Measurements from ENCODE around the gene NKX6-1. TPM values are rescaled to one million over a fixed set of nuclear protein-coding genes. Genes with fewer than 3 reads are reported as not detected.

NKX6-1 gene
- polyA plus RNA-seq, 1 of the 3 experiments (the other 2 are of a cell fraction) = not detected

- no peak overlapping the region for H3K4me2 ChIP-seq
- DNase-seq = no peak
These were observed 6.8 kb downstream of the NKX6-1 start for GRCh38 chr4:84492290-84492689.

GRCh38 chr4:84491481-84491880, 7.6 kb downstream of the NKX6-1 start:
- Histone ChIP-seq H3K27ac (ENCODE audit: low read depth in 2 of 2, low read length in 1 of 2) (no peak overlapping the region), H3F3A (replicated peaks; ENCODE audit: insufficient read depth) (peaks cover 12% of the 10 kb centered on the region), H4K20me1 (ENCODE audit: insufficient read depth) (no peaks in the 10 kb centered on the region), H2AFZ (ENCODE audit: low read depth) (no peak overlapping the region), H3K4me2 (no peak overlapping the region), H3K9me2 (no peaks in the 10 kb centered on the region), H3K4me1 (ENCODE audit: control insufficient read depth in 1 of 2, insufficient read depth in 2 of 2, low read depth in 1 of 2, low read length in 1 of 2) (peaks cover 0 to 2% of the 10 kb centered on the region in 2 experiments; a peak in 1 of 4 replicates), H3K27me3 (ENCODE audit: insufficient read depth) (peaks cover 83% of the 10 kb centered on the region), H3K36me3 (replicated peaks in 1 of 2; ENCODE audit: control insufficient read depth in 1 of 2, insufficient read depth in 2 of 2, low read length in 1 of 2) (no peaks in the 10 kb centered on the region), H3K9me3 (no peaks in the 10 kb centered on the region), H3K4me3 (ENCODE audit: low read depth in 2 of 2, low read length in 1 of 2) (no peak overlapping the region), H3K79me2 (ENCODE audit: insufficient read depth) (no peaks in the 10 kb centered on the region), H3K9ac (no peak overlapping the region)
- ChIA-PET POLR2A (no interaction called here), CTCF (interaction anchor here (0.8 kb wide), 1 partner anchor 847 kb away, joined by 3 read pairs; no protein-coding TSS in a partner anchor)
- TF ChIP-seq TAF1 (IDR thresholded peaks at IDR 0.05; ENCODE audit: borderline replicate concordance, low read depth, low read length) = no peak
- no peak for DNase-seq
- 16% methylated on average over 6 of the region's 6 CpGs for WGBS (ENCODE audit: low lambda C conversion rate)

More at GRCh38 chr4:84492290-84492689, 6.8 kb downstream of the NKX6-1 start:
- 9% methylated on average over 12 of the region's 12 CpGs for WGBS (ENCODE audit: low lambda C conversion rate)
- POLR2A ChIA-PET = no interaction called here
- H2AFZ ChIP-seq (ENCODE audit: low read depth) = no peak overlapping the region
- H3K9me2 ChIP-seq = no peaks in the 10 kb centered on the region
- CTCF ChIA-PET = interaction anchor here (0.8 kb wide), 1 partner anchor 848 kb away, joined by 3 read pairs; no protein-coding TSS in a partner anchor
- TF ChIP-seq SMC3 (IDR thresholded peaks at IDR 0.05; ENCODE audit: low read depth, low read length) = no peak
- no peak for TF ChIP-seq ELF1 (IDR thresholded peaks at IDR 0.05)
- no peak for TF ChIP-seq SIN3A (IDR thresholded peaks at IDR 0.05; ENCODE audit: borderline replicate concordance, low read depth, low read length)
- no peak for TF ChIP-seq RCOR1 (IDR thresholded peaks at IDR 0.05; ENCODE audit: low read length)
- TF ChIP-seq RXRA (IDR thresholded peaks at IDR 0.05; ENCODE audit: borderline replicate concordance, low read depth) = no peak
- no peak for TF ChIP-seq FOSL2 (IDR thresholded peaks at IDR 0.05; ENCODE audit: borderline replicate concordance, low read depth)
- TF ChIP-seq TEAD4 (IDR thresholded peaks at IDR 0.05; ENCODE audit: borderline replicate concordance, insufficient read depth) = no peak
- no peak for TF ChIP-seq GABPA (IDR thresholded peaks at IDR 0.05; ENCODE audit: low read depth)
- no peak for TF ChIP-seq USF1 (IDR thresholded peaks at IDR 0.05; ENCODE audit: borderline replicate concordance, low read depth)
- TF ChIP-seq YY1 (IDR thresholded peaks at IDR 0.05; ENCODE audit: low read depth) = no peak
- TF ChIP-seq REST (IDR thresholded peaks at IDR 0.05; ENCODE audit: low read depth, low read length) = no peak
- no peak for TF ChIP-seq CHD2 (IDR thresholded peaks at IDR 0.05; ENCODE audit: low read length, partially characterized antibody)
- H3K27ac ChIP-seq (ENCODE audit: low read depth in 2 of 2, low read length in 1 of 2) = no peak overlapping the region
- H3K79me2 ChIP-seq (ENCODE audit: insufficient read depth) = no peaks in the 10 kb centered on the region
- peaks cover 12% of the 10 kb centered on the region for H3F3A ChIP-seq (replicated peaks; ENCODE audit: insufficient read depth)
- no peaks in the 10 kb centered on the region for H3K9me3 ChIP-seq
- H3K27me3 ChIP-seq (ENCODE audit: insufficient read depth) = peaks cover 91% of the 10 kb centered on the region
- H3K4me1 ChIP-seq (ENCODE audit: control insufficient read depth in 1 of 2, insufficient read depth in 2 of 2, low read depth in 1 of 2, low read length in 1 of 2) = peaks cover 0 to 2% of the 10 kb centered on the region in 2 experiments; a peak in 1 of 4 replicates
- H3K4me3 ChIP-seq (ENCODE audit: low read depth in 2 of 2, low read length in 1 of 2) = no peak overlapping the region
- H3K9ac ChIP-seq = no peak overlapping the region
- no peaks in the 10 kb centered on the region for H4K20me1 ChIP-seq (ENCODE audit: insufficient read depth)
- H3K36me3 ChIP-seq (replicated peaks in 1 of 2; ENCODE audit: control insufficient read depth in 1 of 2, insufficient read depth in 2 of 2, low read length in 1 of 2) = no peaks in the 10 kb centered on the region

Data from SK-N-SH (cell line).